ENCODE measurements around the gene MARCHF10. TPM values are rescaled to one million over a fixed set of nuclear protein-coding genes. Genes with fewer than 3 reads are reported as not detected.

Gene MARCHF10
- total RNA-seq, 5 donors from 2014 or later (not counting 1 experiment from before 2014, with no cell fraction given): 0.10 to 0.23 (median 0.13) TPM; not detected in 2

GRCh38 chr17:62666061-62666800 lies 141.9 kb downstream of the MARCHF10 start:
- ChIA-PET CTCF (no interaction called here), POLR2A (interaction anchor here (0.6 kb wide), 2 partner anchors 26 to 107 kb away, joined by 3 to 6 read pairs; no protein-coding TSS in a partner anchor)
- H3K36me3 ChIP-seq (ENCODE audit: control insufficient read depth in 2 of 2, extremely low read depth in 1 of 2, insufficient read depth in 1 of 2, low read length in 1 of 2): peaks cover 0 to 4% of the 10 kb centered on the region in 2 donors
- peaks cover 0 to 3% of the 10 kb centered on the region in 2 experiments for H3K4me1 ChIP-seq (ENCODE audit: control insufficient read depth in 1 of 2, extremely low read depth in 1 of 2, insufficient read depth in 2 of 2, low read length in 2 of 2)
- no peak overlapping the region for H3K4me3 ChIP-seq (ENCODE audit: control insufficient read depth in 1 of 2, extremely low read depth in 1 of 2, low read length in 1 of 2)
- H3K9me3 ChIP-seq: no peaks in the 10 kb centered on the region
- Mint-ChIP-seq H3K9me3 (peaks cover 0 to 4% (median 3%) of the 10 kb centered on the region in 3 donors), H3K4me1 (peaks cover 4 to 6% (median 5%) of the 10 kb centered on the region in 3 donors), H3K36me3 (peaks cover 3% of the 10 kb centered on the region), H3K4me3 (no peak overlapping the region), H3K27ac (no peak overlapping the region), H3K27me3 (no peaks in the 10 kb centered on the region)
- ATAC-seq (replicated peaks in 1 of 4) (no peak), DNase-seq (no peak)
- peaks cover 0 to 9% of the 10 kb centered on the region in 2 experiments for H3K27me3 ChIP-seq (replicated peaks in 1 of 2; ENCODE audit: control insufficient read depth in 2 of 2, extremely low read depth in 1 of 2, insufficient read depth in 2 of 2, low read length in 1 of 2)
- WGBS (ENCODE audit: insufficient coverage): 91% methylated on average over 17 of the region's 30 CpGs
- no peak overlapping the region for H3K27ac ChIP-seq (ENCODE audit: low read length)

DNA sequence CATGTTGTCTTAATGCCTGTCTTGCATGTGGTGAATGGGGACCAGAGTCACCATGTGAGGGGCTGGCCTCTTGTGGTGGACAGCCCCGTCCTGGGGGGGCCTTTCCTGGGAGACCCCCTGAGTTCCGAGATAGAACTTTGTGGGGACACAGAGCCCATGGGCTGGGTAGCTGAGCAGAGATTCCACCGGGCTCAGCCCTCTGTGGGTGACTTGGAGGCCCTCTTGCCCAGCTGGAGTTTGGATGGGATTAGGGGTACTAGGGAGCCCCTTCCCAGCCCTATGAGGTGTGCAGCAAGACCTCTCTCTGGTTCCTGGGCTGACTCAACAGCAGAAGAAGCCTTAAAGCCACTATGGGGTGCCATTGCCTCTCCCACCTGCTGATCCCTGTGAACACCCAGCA lies 142.5 kb downstream of the MARCHF10 start:
- Histone ChIP-seq H3K4me3 (ENCODE audit: control insufficient read depth in 1 of 2, extremely low read depth in 1 of 2, low read length in 1 of 2) (no peak overlapping the region), H3K4me1 (ENCODE audit: control insufficient read depth in 1 of 2, extremely low read depth in 1 of 2, insufficient read depth in 2 of 2, low read length in 2 of 2) (peaks cover 0 to 3% of the 10 kb centered on the region in 2 experiments), H3K36me3 (ENCODE audit: control insufficient read depth in 2 of 2, extremely low read depth in 1 of 2, insufficient read depth in 1 of 2, low read length in 1 of 2) (no peaks in the 10 kb centered on the region), H3K27me3 (replicated peaks in 1 of 2; ENCODE audit: control insufficient read depth in 2 of 2, extremely low read depth in 1 of 2, insufficient read depth in 2 of 2, low read length in 1 of 2) (peaks cover 0 to 9% of the 10 kb centered on the region in 2 experiments), H3K9me3 (no peaks in the 10 kb centered on the region), H3K27ac (ENCODE audit: low read length) (no peak overlapping the region)
- Mint-ChIP-seq H3K9me3 (peaks cover 5 to 10% (median 8%) of the 10 kb centered on the region in 3 donors), H3K27me3 (no peaks in the 10 kb centered on the region), H3K27ac (no peak overlapping the region), H3K4me3 (no peak overlapping the region), H3K4me1 (peaks cover 4 to 6% (median 5%) of the 10 kb centered on the region in 3 donors), H3K36me3 (peaks cover 7% of the 10 kb centered on the region)
- DNase-seq (no peak), ATAC-seq (replicated peaks in 1 of 4) (no peak)
- POLR2A ChIA-PET: interaction anchor here in 1 of 2 donors (0.6 kb wide), 1 partner anchor 107 kb away, joined by 6 read pairs; no protein-coding TSS in a partner anchor
- CTCF ChIA-PET: no interaction called here
- 85% methylated on average over 3 of the region's 3 CpGs for WGBS (ENCODE audit: insufficient coverage)

DNA sequence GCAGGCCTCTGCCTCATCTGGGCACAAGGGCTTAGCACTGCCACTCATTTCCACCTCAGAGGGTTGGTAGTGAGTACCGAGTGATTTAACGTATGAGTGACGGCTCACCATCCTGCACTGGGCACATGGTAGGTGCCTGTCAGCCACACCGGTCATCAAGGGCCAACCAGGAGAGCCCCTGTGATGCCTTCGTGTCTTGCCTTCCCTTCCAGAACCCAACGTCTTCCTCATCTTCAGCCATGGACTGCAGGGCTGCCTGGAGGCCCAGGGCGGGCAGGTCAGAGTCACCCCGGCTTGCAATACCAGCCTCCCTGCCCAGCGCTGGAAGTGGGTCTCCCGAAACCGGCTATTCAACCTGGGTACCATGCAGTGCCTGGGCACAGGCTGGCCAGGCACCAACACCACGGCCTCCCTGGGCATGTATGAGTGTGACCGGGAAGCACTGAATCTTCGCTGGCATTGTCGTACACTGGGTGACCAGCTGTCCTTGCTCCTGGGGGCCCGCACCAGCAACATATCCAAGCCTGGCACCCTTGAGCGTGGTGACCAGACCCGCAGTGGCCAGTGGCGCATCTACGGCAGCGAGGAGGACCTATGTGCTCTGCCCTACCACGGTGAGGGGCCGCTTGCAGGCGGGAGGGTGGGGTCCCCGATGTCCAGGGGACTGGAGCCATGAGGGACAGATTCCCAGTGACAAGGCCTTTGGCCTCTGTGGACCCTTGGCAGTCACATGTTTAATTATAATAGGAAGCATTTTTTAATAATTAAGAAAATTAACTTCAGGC lies 143.6 kb downstream of the MARCHF10 start:
- no peaks in the 10 kb centered on the region for H3K9me3 ChIP-seq
- no peak overlapping the region for H3K4me3 ChIP-seq (ENCODE audit: control insufficient read depth in 1 of 2, extremely low read depth in 1 of 2, low read length in 1 of 2)
- DNase-seq (no peak), ATAC-seq (replicated peaks in 1 of 4) (no peak)
- H3K27me3 ChIP-seq (replicated peaks in 1 of 2; ENCODE audit: control insufficient read depth in 2 of 2, extremely low read depth in 1 of 2, insufficient read depth in 2 of 2, low read length in 1 of 2): peaks cover 0 to 9% of the 10 kb centered on the region in 2 experiments
- POLR2A ChIA-PET: no interaction called here
- H3K36me3 ChIP-seq (ENCODE audit: control insufficient read depth in 2 of 2, extremely low read depth in 1 of 2, insufficient read depth in 1 of 2, low read length in 1 of 2): no peaks in the 10 kb centered on the region
- H3K36me3 Mint-ChIP-seq: peaks cover 8% of the 10 kb centered on the region
- H3K9me3 Mint-ChIP-seq: peaks cover 8 to 15% (median 12%) of the 10 kb centered on the region in 3 donors
- no peaks in the 10 kb centered on the region for H3K27me3 Mint-ChIP-seq
- WGBS (ENCODE audit: insufficient coverage): 90% methylated on average over 25 of the region's 25 CpGs
- H3K4me1 ChIP-seq (ENCODE audit: control insufficient read depth in 1 of 2, extremely low read depth in 1 of 2, insufficient read depth in 2 of 2, low read length in 2 of 2): peaks cover 0 to 3% of the 10 kb centered on the region in 2 experiments
- H3K4me3 Mint-ChIP-seq: no peak overlapping the region
- H3K4me1 Mint-ChIP-seq: peaks cover 4 to 6% (median 5%) of the 10 kb centered on the region in 3 donors
- H3K27ac Mint-ChIP-seq: no peak overlapping the region
- H3K27ac ChIP-seq (ENCODE audit: low read length): no peak overlapping the region
- CTCF ChIA-PET: no interaction called here

GRCh38 chr17:62663304-62663703 lies 144.8 kb downstream of the MARCHF10 start:
- ChIA-PET CTCF (no interaction called here), POLR2A (no interaction called here)
- no peaks in the 10 kb centered on the region for H3K4me1 ChIP-seq (ENCODE audit: control insufficient read depth in 1 of 2, extremely low read depth in 1 of 2, insufficient read depth in 2 of 2, low read length in 2 of 2)
- no peaks in the 10 kb centered on the region for H3K36me3 ChIP-seq (ENCODE audit: control insufficient read depth in 2 of 2, extremely low read depth in 1 of 2, insufficient read depth in 1 of 2, low read length in 1 of 2)
- no peak overlapping the region for H3K27ac ChIP-seq (ENCODE audit: low read length)
- Mint-ChIP-seq H3K27me3 (no peaks in the 10 kb centered on the region), H3K36me3 (peaks cover 8% of the 10 kb centered on the region), H3K27ac (no peak overlapping the region), H3K4me1 (peaks cover 0 to under 1% (median 0%) of the 10 kb centered on the region in 3 donors), H3K9me3 (peaks cover 8 to 15% (median 12%) of the 10 kb centered on the region in 3 donors), H3K4me3 (no peak overlapping the region)
- no peak overlapping the region for H3K4me3 ChIP-seq (ENCODE audit: control insufficient read depth in 1 of 2, extremely low read depth in 1 of 2, low read length in 1 of 2)
- ATAC-seq (replicated peaks in 1 of 4) (no peak), DNase-seq (no peak)
- H3K9me3 ChIP-seq: no peaks in the 10 kb centered on the region
- WGBS (ENCODE audit: insufficient coverage): 90% methylated on average over 3 of the region's 6 CpGs
- peaks cover 0 to 13% of the 10 kb centered on the region in 2 experiments for H3K27me3 ChIP-seq (replicated peaks in 1 of 2; ENCODE audit: control insufficient read depth in 2 of 2, extremely low read depth in 1 of 2, insufficient read depth in 2 of 2, low read length in 1 of 2)

GRCh38 chr17:62662855-62663254 lies 145.3 kb downstream of the MARCHF10 start:
- no peak for ATAC-seq (replicated peaks in 1 of 4)
- Histone ChIP-seq H3K4me1 (ENCODE audit: control insufficient read depth in 1 of 2, extremely low read depth in 1 of 2, insufficient read depth in 2 of 2, low read length in 2 of 2) (no peaks in the 10 kb centered on the region), H3K9me3 (no peaks in the 10 kb centered on the region), H3K27me3 (replicated peaks in 1 of 2; ENCODE audit: control insufficient read depth in 2 of 2, extremely low read depth in 1 of 2, insufficient read depth in 2 of 2, low read length in 1 of 2) (peaks cover 0 to 17% of the 10 kb centered on the region in 2 experiments), H3K36me3 (ENCODE audit: control insufficient read depth in 2 of 2, extremely low read depth in 1 of 2, insufficient read depth in 1 of 2, low read length in 1 of 2) (no peaks in the 10 kb centered on the region), H3K4me3 (ENCODE audit: control insufficient read depth in 1 of 2, extremely low read depth in 1 of 2, low read length in 1 of 2) (no peak overlapping the region), H3K27ac (ENCODE audit: low read length) (no peak overlapping the region)
- H3K27me3 Mint-ChIP-seq: no peaks in the 10 kb centered on the region
- CTCF ChIA-PET: no interaction called here
- peaks cover 8% of the 10 kb centered on the region for H3K36me3 Mint-ChIP-seq
- H3K4me3 Mint-ChIP-seq: no peak overlapping the region
- peaks cover 8 to 15% (median 12%) of the 10 kb centered on the region in 3 donors for H3K9me3 Mint-ChIP-seq
- no peak for DNase-seq
- no peak overlapping the region for H3K27ac Mint-ChIP-seq
- WGBS (ENCODE audit: insufficient coverage): no CpG with 5 or more reads among the region's 6 CpGs
- H3K4me1 Mint-ChIP-seq: no peaks in the 10 kb centered on the region
- POLR2A ChIA-PET: no interaction called here

DNA sequence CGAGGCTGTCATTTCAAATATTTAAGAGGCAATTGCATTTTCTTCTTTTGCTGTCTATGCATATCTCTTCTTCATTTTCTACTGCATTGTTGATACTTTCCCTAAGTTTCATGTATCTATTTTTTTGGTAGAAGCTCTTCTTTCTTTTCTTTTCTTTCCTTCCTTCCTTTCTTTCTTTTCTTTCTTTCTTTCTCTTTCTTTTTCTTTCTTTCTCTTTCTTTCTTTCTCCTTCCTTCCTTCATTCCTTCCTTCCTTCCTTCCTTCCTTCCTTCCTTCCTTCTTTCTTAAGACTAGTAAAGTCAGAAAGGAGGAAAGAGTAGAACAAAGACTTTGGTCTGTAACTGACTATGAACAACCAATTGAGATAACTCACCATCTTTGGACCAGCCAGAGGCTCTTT lies 146.8 kb downstream of the MARCHF10 start:
- Histone ChIP-seq H3K4me3 (ENCODE audit: control insufficient read depth in 1 of 2, extremely low read depth in 1 of 2, low read length in 1 of 2) (no peak overlapping the region), H3K4me1 (ENCODE audit: control insufficient read depth in 1 of 2, extremely low read depth in 1 of 2, insufficient read depth in 2 of 2, low read length in 2 of 2) (no peaks in the 10 kb centered on the region), H3K27me3 (replicated peaks in 1 of 2; ENCODE audit: control insufficient read depth in 2 of 2, extremely low read depth in 1 of 2, insufficient read depth in 2 of 2, low read length in 1 of 2) (peaks cover 0 to 18% of the 10 kb centered on the region in 2 experiments), H3K27ac (ENCODE audit: low read length) (no peak overlapping the region), H3K36me3 (ENCODE audit: control insufficient read depth in 2 of 2, extremely low read depth in 1 of 2, insufficient read depth in 1 of 2, low read length in 1 of 2) (no peaks in the 10 kb centered on the region), H3K9me3 (no peaks in the 10 kb centered on the region)
- no peak overlapping the region for H3K27ac Mint-ChIP-seq
- WGBS (ENCODE audit: insufficient coverage): no CpG with 5 or more reads among the region's 1 CpG
- no peaks in the 10 kb centered on the region for H3K27me3 Mint-ChIP-seq
- H3K4me3 Mint-ChIP-seq: no peak overlapping the region
- DNase-seq: no peak
- H3K36me3 Mint-ChIP-seq: peaks cover 8% of the 10 kb centered on the region
- ATAC-seq (replicated peaks in 1 of 4): no peak
- peaks cover 8 to 15% (median 12%) of the 10 kb centered on the region in 3 donors for H3K9me3 Mint-ChIP-seq
- H3K4me1 Mint-ChIP-seq: no peaks in the 10 kb centered on the region
- POLR2A ChIA-PET: no interaction called here
- CTCF ChIA-PET: no interaction called here

Data from T-cell (primary cell).